G401 (cell line): Measurements from ENCODE around the gene TNIP1. TPM values are rescaled to one million over a fixed set of nuclear protein-coding genes. Genes with fewer than 3 reads are reported as not detected.
A peak's percentile ranks its signal among the peaks of the same experiment; 100 is the strongest.

Source experiments
- DNase-seq: peaks from one replicate; pipeline ENCODE4 v3.0.0-alpha.2; 2015; ENCODE audit warnings: low spot score
- in situ Hi-C: cut with HindIII; loops from 2 replicates; pipeline ENCODE4 v1.10.0; 2016; ENCODE audit warnings: low sequenced_read_pairs, mixed read lengths
- total RNA-seq: library from RNA; depleted of rRNA; stranded (reverse); fragments of >200 nt; shearing (Covaris generic); gene quantifications from 2 replicates; pipeline ENCODE4 v1.2.3, GENCODE V29; 2014

Gene TNIP1
- total RNA-seq, 1 experiment from 2014 or later, result 40.4 TPM

GRCh38 chr5:151072630-151073025 lies 8.2 kb downstream of the TNIP1 start:
- DNase-seq, result no peak
- in situ Hi-C loops, result no loop called here

- DNase-seq, result no peak
- in situ Hi-C loops, result no loop called here
Observed at GRCh38 chr5:151071848-151072629, 8.8 kb downstream of the TNIP1 start.

GRCh38 chr5:151071021-151071420 lies 9.8 kb downstream of the TNIP1 start:
- no peak for DNase-seq
- in situ Hi-C loops, result no loop called here

GRCh38 chr5:151070449-151070848 lies 10.4 kb downstream of the TNIP1 start:
- DNase-seq, result no peak
- in situ Hi-C loops, result no loop called here

- DNase-seq, result no peak
- in situ Hi-C loops, result no loop called here
Observed at GRCh38 chr5:151068433-151069197, 12.2 kb downstream of the TNIP1 start.

- no peak for DNase-seq
- in situ Hi-C loops, result no loop called here
Observed at GRCh38 chr5:151067632-151068432, 13.0 kb downstream of the TNIP1 start.

GRCh38 chr5:151066920-151067319 lies 13.9 kb downstream of the TNIP1 start:
- in situ Hi-C loops, result no loop called here

GRCh38 chr5:151065609-151066008 lies 15.2 kb downstream of the TNIP1 start:
- no peak for DNase-seq
- in situ Hi-C loops, result no loop called here

More at GRCh38 chr5:151066920-151067319, 13.9 kb downstream of the TNIP1 start:
- no peak for DNase-seq

GRCh38 chr5:151064916-151065499 lies 15.8 kb downstream of the TNIP1 start:
- no peak for DNase-seq

GRCh38 chr5:151063142-151063989 lies 17.5 kb downstream of the TNIP1 start:
- DNase-seq, result peak; percentile 76
- in situ Hi-C loops, result no loop called here

More at GRCh38 chr5:151064916-151065499, 15.8 kb downstream of the TNIP1 start:
- in situ Hi-C loops, result no loop called here

- in situ Hi-C loops, result no loop called here
- peak; percentile 24 for DNase-seq
Observed at GRCh38 chr5:151062405-151063141, 18.3 kb downstream of the TNIP1 start.

GRCh38 chr5:151060742-151061141 lies 20.1 kb downstream of the TNIP1 start:
- DNase-seq, result no peak
- in situ Hi-C loops, result no loop called here

GRCh38 chr5:151058891-151059489 lies 21.8 kb downstream of the TNIP1 start:
- in situ Hi-C loops, result no loop called here

GRCh38 chr5:151058301-151058700 lies 22.5 kb downstream of the TNIP1 start:
- in situ Hi-C loops, result no loop called here
- no peak for DNase-seq

More at GRCh38 chr5:151058891-151059489, 21.8 kb downstream of the TNIP1 start:
- no peak for DNase-seq

GRCh38 chr5:151056379-151057325 lies 24.2 kb downstream of the TNIP1 start:
- in situ Hi-C loops, result no loop called here
- DNase-seq, result no peak

- in situ Hi-C loops, result no loop called here
- no peak for DNase-seq
Observed at GRCh38 chr5:151055336-151055735, 25.5 kb downstream of the TNIP1 start.
